ENCODE data around the gene HIVEP3. TPM values are rescaled to one million over a fixed set of nuclear protein-coding genes. Genes with fewer than 3 reads are reported as not detected.

Gene HIVEP3
- total and polyA plus RNA-seq, 2 experiments from 2014 or later, result 0.57 to 5.9 TPM

DNA sequence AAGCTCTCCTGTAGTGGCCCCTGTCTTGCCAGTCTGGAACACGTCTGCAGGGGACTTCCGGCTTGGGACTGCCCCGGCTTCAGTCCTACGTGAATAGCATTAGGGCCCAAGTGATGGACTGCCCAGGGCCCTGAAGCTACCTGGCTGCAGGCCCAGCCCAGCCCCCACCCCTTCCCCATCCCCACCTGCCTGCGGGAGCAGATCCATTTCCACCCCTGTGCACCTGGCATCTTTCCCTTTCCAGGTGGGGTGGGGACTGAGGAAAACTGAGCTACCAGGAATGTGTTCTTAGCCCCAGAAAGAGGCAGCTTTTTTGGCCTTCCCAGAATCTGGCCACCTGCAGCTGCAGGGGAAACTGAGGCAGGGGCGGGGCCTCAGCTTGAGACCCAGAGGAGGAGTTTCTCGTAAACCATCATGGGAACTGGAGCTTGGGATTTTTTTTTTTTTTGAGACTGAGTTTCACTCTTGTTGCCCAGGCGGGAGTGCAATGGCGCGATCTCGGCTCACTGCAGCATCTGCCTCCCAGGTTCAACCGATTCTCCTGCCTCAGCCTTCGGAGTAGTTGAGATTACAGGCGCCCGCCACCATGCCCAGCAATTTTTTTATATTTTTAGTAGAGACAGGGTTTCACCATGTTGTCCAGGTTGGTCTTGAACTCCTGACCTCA is 437.5 kb downstream of the HIVEP3 start:
- no peaks in the 10 kb centered on the region for H3K79me2 ChIP-seq
- no peaks in the 10 kb centered on the region for H3K27me3 ChIP-seq
- H3K4me1 ChIP-seq (ENCODE audit: insufficient read depth), result peaks cover 65% of the 10 kb centered on the region
- DNase-seq (ENCODE audit: low spot score), result no peak
- no peak overlapping the region for H3K4me3 ChIP-seq
- no peaks in the 10 kb centered on the region for H3K9me3 ChIP-seq (ENCODE audit: low read depth)
- H2AFZ ChIP-seq, result no peak overlapping the region
- H3K27ac ChIP-seq, result no peak overlapping the region
- TF ChIP-seq EZH2 (IDR thresholded peaks at IDR 0.05; ENCODE audit: borderline replicate concordance) (no peak), EZH2phosphoT487 (IDR thresholded peaks at IDR 0.05; ENCODE audit: low read depth, severe bottlenecking, unreplicated experiment) (no peak)
- TF ChIP-seq, protein P1, sequence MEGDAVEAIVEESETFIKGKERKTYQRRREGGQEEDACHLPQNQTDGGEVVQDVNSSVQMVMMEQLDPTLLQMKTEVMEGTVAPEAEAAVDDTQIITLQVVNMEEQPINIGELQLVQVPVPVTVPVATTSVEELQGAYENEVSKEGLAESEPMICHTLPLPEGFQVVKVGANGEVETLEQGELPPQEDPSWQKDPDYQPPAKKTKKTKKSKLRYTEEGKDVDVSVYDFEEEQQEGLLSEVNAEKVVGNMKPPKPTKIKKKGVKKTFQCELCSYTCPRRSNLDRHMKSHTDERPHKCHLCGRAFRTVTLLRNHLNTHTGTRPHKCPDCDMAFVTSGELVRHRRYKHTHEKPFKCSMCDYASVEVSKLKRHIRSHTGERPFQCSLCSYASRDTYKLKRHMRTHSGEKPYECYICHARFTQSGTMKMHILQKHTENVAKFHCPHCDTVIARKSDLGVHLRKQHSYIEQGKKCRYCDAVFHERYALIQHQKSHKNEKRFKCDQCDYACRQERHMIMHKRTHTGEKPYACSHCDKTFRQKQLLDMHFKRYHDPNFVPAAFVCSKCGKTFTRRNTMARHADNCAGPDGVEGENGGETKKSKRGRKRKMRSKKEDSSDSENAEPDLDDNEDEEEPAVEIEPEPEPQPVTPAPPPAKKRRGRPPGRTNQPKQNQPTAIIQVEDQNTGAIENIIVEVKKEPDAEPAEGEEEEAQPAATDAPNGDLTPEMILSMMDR (IDR thresholded peaks at IDR 0.05; ENCODE audit: poor library complexity), result no peak
- H3K4me2 ChIP-seq, result no peak overlapping the region
- WGBS (ENCODE audit: low lambda C conversion rate, missing lambda C conversion rate), result 94% methylated on average over 15 of the region's 15 CpGs
- no peaks in the 10 kb centered on the region for H3K9me2 ChIP-seq (replicated peaks; ENCODE audit: insufficient read depth)
- no peaks in the 10 kb centered on the region for H3K36me3 ChIP-seq (replicated peaks; ENCODE audit: insufficient read depth, low read depth)
- no peaks in the 10 kb centered on the region for H4K20me1 ChIP-seq (ENCODE audit: insufficient read depth, poor library complexity, severe bottlenecking)

DNA sequence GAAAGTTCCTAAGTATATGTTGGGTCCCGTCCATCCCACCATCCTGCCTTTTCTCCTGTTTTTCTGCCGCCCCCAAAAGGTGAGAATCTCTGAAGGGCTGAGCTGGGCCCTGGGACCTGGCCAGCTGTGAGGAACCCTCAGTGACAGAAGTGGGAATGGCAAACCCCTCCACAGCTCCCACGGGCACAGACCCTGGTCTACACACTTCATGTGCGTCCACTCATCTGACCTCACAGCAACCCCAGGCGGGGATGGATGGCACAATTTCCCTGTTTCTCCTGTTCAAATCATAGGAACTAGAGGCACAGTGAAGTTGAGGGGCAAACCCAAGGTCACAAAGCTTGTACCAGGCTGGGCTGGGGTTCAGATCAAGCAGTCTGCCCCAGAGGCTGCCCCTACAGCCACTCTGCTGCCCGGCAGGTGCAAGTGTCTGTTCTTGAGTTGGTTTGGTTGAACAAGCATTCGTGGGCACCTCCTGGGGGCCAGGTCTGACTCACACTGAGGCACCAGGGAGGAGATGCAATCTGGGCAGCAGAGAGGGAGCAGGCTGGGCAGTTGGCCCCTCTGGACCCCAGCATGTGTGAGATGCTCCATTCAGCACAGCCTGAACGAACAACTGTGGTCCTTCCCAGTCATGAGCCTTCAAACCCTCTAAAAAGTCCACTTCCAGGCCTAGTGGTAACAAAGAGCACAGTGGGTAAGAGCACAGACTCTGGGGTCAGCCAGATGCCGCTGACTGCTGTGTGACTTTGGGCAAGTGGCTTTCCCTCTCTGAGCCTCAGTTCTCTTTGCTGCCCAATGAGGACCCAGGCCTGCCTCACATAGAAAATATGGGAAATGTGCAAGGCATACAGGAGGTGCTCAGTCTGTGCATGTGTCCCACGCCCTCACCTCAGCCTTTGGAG is 438.3 kb downstream of the HIVEP3 start:
- no peaks in the 10 kb centered on the region for H4K20me1 ChIP-seq (ENCODE audit: insufficient read depth, poor library complexity, severe bottlenecking)
- no peak overlapping the region for H3K4me2 ChIP-seq
- 97% methylated on average over 10 of the region's 10 CpGs for WGBS (ENCODE audit: low lambda C conversion rate, missing lambda C conversion rate)
- peaks cover 65% of the 10 kb centered on the region for H3K4me1 ChIP-seq (ENCODE audit: insufficient read depth)
- no peaks in the 10 kb centered on the region for H3K9me2 ChIP-seq (replicated peaks; ENCODE audit: insufficient read depth)
- H3K4me3 ChIP-seq, result no peak overlapping the region
- H3K27me3 ChIP-seq, result no peaks in the 10 kb centered on the region
- H3K36me3 ChIP-seq (replicated peaks; ENCODE audit: insufficient read depth, low read depth), result no peaks in the 10 kb centered on the region
- H3K27ac ChIP-seq, result no peak overlapping the region
- TF ChIP-seq, protein P1 (IDR thresholded peaks at IDR 0.05; ENCODE audit: poor library complexity), result no peak
- TF ChIP-seq EZH2phosphoT487 (IDR thresholded peaks at IDR 0.05; ENCODE audit: low read depth, severe bottlenecking, unreplicated experiment), result no peak
- no peaks in the 10 kb centered on the region for H3K9me3 ChIP-seq (ENCODE audit: low read depth)
- no peak for DNase-seq (ENCODE audit: low spot score)
- H2AFZ ChIP-seq, result no peak overlapping the region
- H3K79me2 ChIP-seq, result no peaks in the 10 kb centered on the region

DNA sequence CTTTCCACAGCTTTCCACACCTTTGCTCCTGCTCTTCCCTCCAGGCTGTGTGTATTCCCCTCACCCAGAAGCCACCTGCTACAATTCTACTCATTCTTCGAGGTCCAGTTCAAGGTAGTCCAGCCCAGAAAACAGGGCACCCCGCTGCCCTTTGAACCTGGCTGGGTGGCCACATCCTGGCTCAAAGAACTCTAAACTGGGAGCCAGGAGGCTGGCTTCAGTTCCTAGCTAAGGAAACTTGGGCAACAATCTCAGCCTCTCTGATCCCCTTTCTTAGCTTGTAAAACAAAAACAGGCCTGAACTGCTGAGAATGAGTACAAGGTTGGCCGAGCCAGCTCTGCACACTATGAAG is 438.9 kb downstream of the HIVEP3 start:
- WGBS (ENCODE audit: low lambda C conversion rate, missing lambda C conversion rate), result 82% methylated on average over 3 of the region's 3 CpGs
- H3K27me3 ChIP-seq, result no peaks in the 10 kb centered on the region
- TF ChIP-seq EZH2phosphoT487 (IDR thresholded peaks at IDR 0.05; ENCODE audit: low read depth, severe bottlenecking, unreplicated experiment), result no peak
- TF ChIP-seq, protein P1 (IDR thresholded peaks at IDR 0.05; ENCODE audit: poor library complexity), result no peak
- no peak for TF ChIP-seq EZH2 (IDR thresholded peaks at IDR 0.05; ENCODE audit: borderline replicate concordance)
- DNase-seq (ENCODE audit: low spot score), result no peak
- no peak overlapping the region for H3K27ac ChIP-seq
- H3K4me2 ChIP-seq, result no peak overlapping the region
- H3K79me2 ChIP-seq, result no peaks in the 10 kb centered on the region
- peaks cover 65% of the 10 kb centered on the region for H3K4me1 ChIP-seq (ENCODE audit: insufficient read depth)
- no peaks in the 10 kb centered on the region for H4K20me1 ChIP-seq (ENCODE audit: insufficient read depth, poor library complexity, severe bottlenecking)
- no peaks in the 10 kb centered on the region for H3K9me2 ChIP-seq (replicated peaks; ENCODE audit: insufficient read depth)
- H3K4me3 ChIP-seq, result no peak overlapping the region
- no peak overlapping the region for H2AFZ ChIP-seq
- no peaks in the 10 kb centered on the region for H3K9me3 ChIP-seq (ENCODE audit: low read depth)
- H3K36me3 ChIP-seq (replicated peaks; ENCODE audit: insufficient read depth, low read depth), result no peaks in the 10 kb centered on the region
